ENCODE data around the gene ARHGEF39. TPM values are rescaled to one million over a fixed set of nuclear protein-coding genes. Genes with fewer than 3 reads are reported as not detected.
A peak's percentile ranks its signal among the peaks of the same experiment; 100 is the strongest.

ARHGEF39 gene
- polyA plus RNA-seq, 1 donor (not counting 4 experiments of a cell fraction or from before 2014, with no cell fraction given): 2.4 TPM

- TF ChIP-seq CTCF (optimal IDR thresholded peaks at IDR 0.05 in 1 of 3, IDR thresholded peaks at IDR 0.05 in 1 of 3, conservative IDR thresholded peaks at IDR 0.05 in 1 of 3; ENCODE audit: extremely low read depth in 1 of 3, insufficient read depth in 2 of 3, low read length in 3 of 3) (no peak), EZH2 (IDR thresholded peaks at IDR 0.05; ENCODE audit: low read length) (no peak)
- no peaks in the 10 kb centered on the region for H3K27me3 ChIP-seq (ENCODE audit: control insufficient read depth, extremely low read depth, insufficient read depth, low read length)
- no peaks in the 10 kb centered on the region for H3K9me3 ChIP-seq (ENCODE audit: control insufficient read depth, low read depth, low read length)
- H3K9ac ChIP-seq (ENCODE audit: control insufficient read depth, extremely low read depth, insufficient read depth, low read length): no peak overlapping the region
- H3K27ac ChIP-seq (ENCODE audit: control insufficient read depth, insufficient read depth, low read length): no peak overlapping the region
- H4K20me1 ChIP-seq (ENCODE audit: control insufficient read depth, extremely low read depth, insufficient read depth, low read length): no peaks in the 10 kb centered on the region
- peak overlapping the region in 1 of 3 experiments; percentile 14 for H3K4me3 ChIP-seq (ENCODE audit: control insufficient read depth in 2 of 3, extremely low read depth in 1 of 3, insufficient read depth in 2 of 3, low read depth in 1 of 3, low read length in 3 of 3)
- FAIRE-seq (no peak), DNase-seq (ENCODE audit: low read depth, low spot score) (no peak)
- H3K4me2 ChIP-seq (ENCODE audit: control insufficient read depth, extremely low read depth, insufficient read depth, low read depth, low read length): peak overlapping the region; percentile 51
- H3K79me2 ChIP-seq (ENCODE audit: control insufficient read depth, insufficient read depth, low read length): no peaks in the 10 kb centered on the region
- H3K4me1 ChIP-seq (ENCODE audit: control insufficient read depth, extremely low read depth, insufficient read depth, low read length): peaks cover 9% of the 10 kb centered on the region
- H2AFZ ChIP-seq (ENCODE audit: control insufficient read depth, low read length): peak overlapping the region; percentile 43
- no peaks in the 10 kb centered on the region for H3K36me3 ChIP-seq (ENCODE audit: control insufficient read depth in 2 of 2, extremely low read depth in 1 of 2, insufficient read depth in 2 of 2, low read length in 2 of 2)
- dilution Hi-C loops (cut with MboI; ENCODE audit: extremely low pct_ligation_motif_present, low sequenced_read_pairs): no loop called here
- no peaks in the 10 kb centered on the region for H3K9me1 ChIP-seq (ENCODE audit: control insufficient read depth, extremely low read depth, insufficient read depth, low read length)
Measured at GRCh38 chr9:35675732-35676392, 10.9 kb upstream of the ARHGEF39 start.

GRCh38 chr9:35675204-35675603 is 10.2 kb upstream of the ARHGEF39 start:
- Histone ChIP-seq H2AFZ (ENCODE audit: control insufficient read depth, low read length) (peak overlapping the region; percentile 30), H3K4me1 (ENCODE audit: control insufficient read depth, extremely low read depth, insufficient read depth, low read length) (peaks cover 9% of the 10 kb centered on the region), H3K4me2 (ENCODE audit: control insufficient read depth, extremely low read depth, insufficient read depth, low read depth, low read length) (peak overlapping the region; percentile 48), H4K20me1 (ENCODE audit: control insufficient read depth, extremely low read depth, insufficient read depth, low read length) (no peaks in the 10 kb centered on the region), H3K9me1 (ENCODE audit: control insufficient read depth, extremely low read depth, insufficient read depth, low read length) (no peaks in the 10 kb centered on the region), H3K27me3 (ENCODE audit: control insufficient read depth, extremely low read depth, insufficient read depth, low read length) (no peaks in the 10 kb centered on the region), H3K36me3 (ENCODE audit: control insufficient read depth in 2 of 2, extremely low read depth in 1 of 2, insufficient read depth in 2 of 2, low read length in 2 of 2) (no peaks in the 10 kb centered on the region), H3K27ac (ENCODE audit: control insufficient read depth, insufficient read depth, low read length) (no peak overlapping the region), H3K9me3 (ENCODE audit: control insufficient read depth, low read depth, low read length) (no peaks in the 10 kb centered on the region), H3K79me2 (ENCODE audit: control insufficient read depth, insufficient read depth, low read length) (no peaks in the 10 kb centered on the region), H3K4me3 (ENCODE audit: control insufficient read depth in 2 of 3, extremely low read depth in 1 of 3, insufficient read depth in 2 of 3, low read depth in 1 of 3, low read length in 3 of 3) (no peak overlapping the region), H3K9ac (ENCODE audit: control insufficient read depth, extremely low read depth, insufficient read depth, low read length) (no peak overlapping the region)
- no peak for DNase-seq (ENCODE audit: low read depth, low spot score)
- FAIRE-seq: no peak
- dilution Hi-C loops (cut with MboI; ENCODE audit: extremely low pct_ligation_motif_present, low sequenced_read_pairs): no loop called here
- TF ChIP-seq CTCF (optimal IDR thresholded peaks at IDR 0.05 in 1 of 3, IDR thresholded peaks at IDR 0.05 in 1 of 3, conservative IDR thresholded peaks at IDR 0.05 in 1 of 3; ENCODE audit: extremely low read depth in 1 of 3, insufficient read depth in 2 of 3, low read length in 3 of 3) (no peak), EZH2 (IDR thresholded peaks at IDR 0.05; ENCODE audit: low read length) (no peak)
